ENCODE results near the gene SLC37A1.

Gene SLC37A1

GRCh38 chr21:42508371-42508770, 5.3 kb upstream of the SLC37A1 start:
- DNase-seq, result no peak

- DNase-seq, result peak; percentile 25
Measured at GRCh38 chr21:42509244-42509643, 4.4 kb upstream of the SLC37A1 start.

GRCh38 chr21:42512346-42513034, 1.2 kb upstream of the SLC37A1 start:
- no peak for DNase-seq

GRCh38 chr21:42513985-42514882, 582 bp downstream of the SLC37A1 start:
- DNase-seq, result no peak

GRCh38 chr21:42514883-42515228, 1.2 kb downstream of the SLC37A1 start:
- DNase-seq, result no peak

- DNase-seq, result peak; percentile 91
Measured at GRCh38 chr21:42515708-42516502, 2.3 kb downstream of the SLC37A1 start.

- no peak for DNase-seq
Measured at GRCh38 chr21:42518215-42518614, 4.6 kb downstream of the SLC37A1 start.

GRCh38 chr21:42518626-42519025, 5.0 kb downstream of the SLC37A1 start:
- DNase-seq, result no peak

- no peak for DNase-seq
Measured at GRCh38 chr21:42520628-42521253, 7.1 kb downstream of the SLC37A1 start.

GRCh38 chr21:42521384-42521783, 7.7 kb downstream of the SLC37A1 start:
- no peak for DNase-seq

GRCh38 chr21:42521805-42522204, 8.2 kb downstream of the SLC37A1 start:
- DNase-seq, result no peak

- no peak for DNase-seq
Measured at GRCh38 chr21:42522271-42522670, 8.6 kb downstream of the SLC37A1 start.

- DNase-seq, result no peak
Measured at GRCh38 chr21:42522771-42523170, 9.1 kb downstream of the SLC37A1 start.

GRCh38 chr21:42523211-42523610, 9.6 kb downstream of the SLC37A1 start:
- no peak for DNase-seq

- no peak for DNase-seq
Measured at GRCh38 chr21:42523941-42524340, 10.3 kb downstream of the SLC37A1 start.

- peak; percentile 41 for DNase-seq
Measured at GRCh38 chr21:42524341-42525028, 10.8 kb downstream of the SLC37A1 start.

GRCh38 chr21:42525029-42525581, 11.5 kb downstream of the SLC37A1 start:
- no peak for DNase-seq

- DNase-seq, result peak; percentile 59
Measured at GRCh38 chr21:42525676-42526378, 12.2 kb downstream of the SLC37A1 start.

- no peak for DNase-seq
Measured at GRCh38 chr21:42526379-42526727, 12.7 kb downstream of the SLC37A1 start.

GRCh38 chr21:42527127-42527488, 13.5 kb downstream of the SLC37A1 start:
- no peak for DNase-seq

- no peak for DNase-seq
Measured at GRCh38 chr21:42527489-42528158, 14.0 kb downstream of the SLC37A1 start.

Data from NCI-H2227 treated with DMSO at 0.1 percent for 48 hours (cell line).